Neuron (in vitro differentiated cells): ENCODE data around the gene GCLM.
"Not testable (repeated sequence)": the region's sequence is repeated elsewhere in the genome, so short reads cannot be mapped to it uniquely, and the experiment has no call there.

Source experiments
- H2AFZ ChIP-seq: one replicate; pipeline ENCODE4 v1.6.1; 2013; ENCODE audit warnings: low read depth, mild to moderate bottlenecking, inconsistent platforms, low read length, moderate library complexity
- H3K27me3 ChIP-seq: one replicate; pipeline ENCODE4 v1.6.1; 2013; ENCODE audit warnings: low read length; ENCODE audit not compliant: insufficient read depth
- H3K36me3 ChIP-seq: one replicate; pipeline ENCODE4 v1.6.1; 2013; ENCODE audit warnings: low read length; ENCODE audit not compliant: insufficient read depth
- H3K4me1 ChIP-seq: one replicate; pipeline ENCODE4 v1.6.1; 2013; ENCODE audit warnings: low read length; ENCODE audit not compliant: insufficient read depth
- H3K4me3 ChIP-seq: 2 replicates; pipeline ENCODE4 v1.5.1; 2013; ENCODE audit warnings: mild to moderate bottlenecking, low read length, moderate library complexity
- H3K9me3 ChIP-seq: one replicate; pipeline ENCODE4 v1.6.1; 2013; ENCODE audit warnings: low read length

Gene GCLM, protein sequence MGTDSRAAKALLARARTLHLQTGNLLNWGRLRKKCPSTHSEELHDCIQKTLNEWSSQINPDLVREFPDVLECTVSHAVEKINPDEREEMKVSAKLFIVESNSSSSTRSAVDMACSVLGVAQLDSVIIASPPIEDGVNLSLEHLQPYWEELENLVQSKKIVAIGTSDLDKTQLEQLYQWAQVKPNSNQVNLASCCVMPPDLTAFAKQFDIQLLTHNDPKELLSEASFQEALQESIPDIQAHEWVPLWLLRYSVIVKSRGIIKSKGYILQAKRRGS

GRCh38 chr1:93909146-93910050, at the start of gene GCLM:
Gene GCLM (minus strand): TSS chr1:93909430. CDS start chr1:93909163, 267 bp downstream.
- Histone ChIP-seq H2AFZ (peak within 1 kb of the TSS; percentile 91), H3K36me3 (no peaks in the 10 kb centered on the region), H3K4me1 (peaks cover 7% of the 10 kb centered on the region), H3K4me3 (peak within 1 kb of the TSS; percentile 55), H3K9me3 (no peaks in the 10 kb centered on the region), H3K27me3 (no peaks in the 10 kb centered on the region)

- no peak overlapping the region for H2AFZ ChIP-seq
- no peak overlapping the region for H3K4me3 ChIP-seq
- H3K4me1 ChIP-seq = no peaks in the 10 kb centered on the region
- H3K9me3 ChIP-seq = no peaks in the 10 kb centered on the region
- H3K27me3 ChIP-seq = no peaks in the 10 kb centered on the region
- no peaks in the 10 kb centered on the region for H3K36me3 ChIP-seq
Measured at GRCh38 chr1:93958726-93959100, 49.5 kb upstream of the GCLM start.

DNA sequence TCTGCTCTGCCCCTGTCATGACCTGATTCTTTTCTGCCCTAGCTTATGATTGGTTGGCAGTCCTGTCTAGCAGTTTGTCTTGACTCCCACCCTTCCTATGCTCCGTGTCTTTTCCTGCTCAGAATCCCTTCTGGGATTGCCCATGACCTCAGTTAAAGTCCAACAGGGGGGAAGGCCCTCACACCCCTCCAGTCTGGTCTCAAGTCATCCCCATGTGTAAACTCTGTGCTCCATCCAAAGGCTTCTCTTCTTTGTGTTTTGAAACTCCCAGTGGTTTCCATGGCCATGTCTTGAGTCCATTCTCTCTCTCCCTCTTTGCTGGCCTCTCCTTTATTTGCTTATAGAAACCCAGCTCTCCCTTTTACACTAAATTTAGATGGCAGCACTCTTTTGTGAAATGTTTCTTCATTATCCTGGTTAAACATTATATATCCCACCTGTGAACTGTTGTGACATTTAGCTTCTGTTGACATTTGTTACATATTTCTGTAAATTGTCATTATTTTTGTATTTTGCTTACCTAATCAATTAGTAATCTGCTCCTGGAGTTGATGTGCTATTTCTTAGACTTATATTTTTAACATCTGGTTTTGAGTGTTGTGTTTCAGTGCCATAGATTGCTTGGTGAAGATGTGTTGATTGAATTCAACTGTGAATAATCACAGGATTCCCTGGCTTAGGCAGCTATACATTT, 48.9 kb upstream of the GCLM start:
- Histone ChIP-seq H3K9me3 (no peaks in the 10 kb centered on the region), H3K27me3 (no peaks in the 10 kb centered on the region), H2AFZ (no peak overlapping the region), H3K36me3 (no peaks in the 10 kb centered on the region), H3K4me3 (no peak overlapping the region), H3K4me1 (no peaks in the 10 kb centered on the region)

DNA sequence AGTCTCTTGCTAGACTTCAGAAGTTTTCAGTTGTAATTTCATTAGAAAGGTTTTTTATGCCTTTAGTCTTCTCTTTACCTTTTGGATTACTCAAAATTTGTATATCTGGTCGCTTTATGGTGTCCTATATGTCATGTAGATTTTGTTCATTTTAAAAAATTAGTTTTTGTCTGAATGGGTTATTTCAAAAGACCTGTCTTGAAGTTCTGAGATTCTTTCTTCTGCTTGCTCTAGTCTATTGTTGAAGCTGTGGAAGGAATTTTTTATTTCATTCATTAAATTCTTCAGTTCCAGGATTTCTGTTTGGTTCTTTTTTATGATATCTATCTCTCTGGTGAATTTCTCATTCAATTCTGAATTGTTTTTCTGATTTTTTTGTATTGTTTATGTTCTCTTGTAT, 46.5 kb upstream of the GCLM start:
- Histone ChIP-seq H2AFZ (no peak overlapping the region), H3K9me3 (no peaks in the 10 kb centered on the region), H3K36me3 (no peaks in the 10 kb centered on the region), H3K4me3 (no peak overlapping the region), H3K27me3 (no peaks in the 10 kb centered on the region), H3K4me1 (no peaks in the 10 kb centered on the region)

GRCh38 chr1:93947002-93947686, 37.9 kb upstream of the GCLM start:
- H3K4me1 ChIP-seq, H3K4me3 ChIP-seq, H2AFZ ChIP-seq, H3K27me3 ChIP-seq, H3K9me3 ChIP-seq, H3K36me3 ChIP-seq: not testable (repeated sequence)

- H3K4me1 ChIP-seq = no peaks in the 10 kb centered on the region
- no peaks in the 10 kb centered on the region for H3K36me3 ChIP-seq
- H3K27me3 ChIP-seq = peaks cover 2% of the 10 kb centered on the region
- no peak overlapping the region for H3K4me3 ChIP-seq
- H3K9me3 ChIP-seq = no peaks in the 10 kb centered on the region
- no peak overlapping the region for H2AFZ ChIP-seq
Measured at GRCh38 chr1:93938461-93939145, 29.4 kb upstream of the GCLM start.

DNA sequence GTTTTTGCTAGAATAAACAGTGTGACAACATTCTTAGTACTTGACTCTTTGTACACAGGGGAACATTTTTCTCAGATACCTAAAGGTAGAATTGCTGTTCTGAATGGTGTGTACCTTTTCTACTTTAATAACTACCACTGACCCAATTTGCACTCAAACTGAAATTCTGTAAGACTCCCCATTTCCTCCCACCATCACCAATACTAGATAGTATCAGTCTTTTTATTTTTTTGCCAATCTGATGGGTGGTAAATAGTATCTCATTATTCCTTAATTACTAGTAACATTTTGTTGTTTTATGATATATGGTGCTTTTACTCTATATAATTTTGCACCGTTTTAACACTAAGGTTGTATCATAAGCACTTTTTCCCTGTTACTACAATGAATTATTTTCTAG, 28.8 kb upstream of the GCLM start:
- Histone ChIP-seq H3K4me3 (no peak overlapping the region), H3K27me3 (peaks cover 2% of the 10 kb centered on the region), H2AFZ (no peak overlapping the region), H3K9me3 (no peaks in the 10 kb centered on the region), H3K4me1 (no peaks in the 10 kb centered on the region), H3K36me3 (no peaks in the 10 kb centered on the region)

GRCh38 chr1:93925206-93925605, 16.0 kb upstream of the GCLM start:
- Histone ChIP-seq H3K4me3 (no peak overlapping the region), H3K4me1 (no peaks in the 10 kb centered on the region), H3K36me3 (no peaks in the 10 kb centered on the region), H3K9me3 (peaks cover 1% of the 10 kb centered on the region), H2AFZ (no peak overlapping the region), H3K27me3 (no peaks in the 10 kb centered on the region)

DNA sequence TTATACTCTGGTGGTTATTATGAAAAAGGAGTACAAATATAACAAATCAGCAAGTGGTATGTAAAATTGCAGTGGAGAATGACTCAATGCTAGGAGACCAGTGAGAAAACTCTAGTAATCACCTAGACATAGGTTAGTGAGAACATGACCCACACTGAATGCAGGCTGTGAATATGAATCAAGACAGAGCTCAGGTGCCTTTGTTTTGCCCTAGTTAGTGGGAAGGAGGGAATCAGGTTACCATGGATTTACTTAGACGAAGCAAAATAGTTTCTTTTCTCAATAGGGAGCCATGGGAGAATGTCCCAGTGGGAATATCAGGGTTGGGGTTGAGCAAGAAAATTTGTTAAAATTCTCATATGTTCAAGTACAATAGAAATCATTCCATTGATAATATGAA, 10.6 kb upstream of the GCLM start:
- Histone ChIP-seq H3K27me3 (no peaks in the 10 kb centered on the region), H2AFZ (no peak overlapping the region), H3K4me3 (no peak overlapping the region), H3K4me1 (no peaks in the 10 kb centered on the region), H3K36me3 (no peaks in the 10 kb centered on the region), H3K9me3 (peaks cover 2% of the 10 kb centered on the region)

GRCh38 chr1:93917302-93917701, 8.1 kb upstream of the GCLM start:
- H3K27me3 ChIP-seq = no peaks in the 10 kb centered on the region
- peaks cover 2% of the 10 kb centered on the region for H3K9me3 ChIP-seq
- no peak overlapping the region for H2AFZ ChIP-seq
- H3K4me3 ChIP-seq = no peak overlapping the region
- H3K4me1 ChIP-seq = no peaks in the 10 kb centered on the region
- no peaks in the 10 kb centered on the region for H3K36me3 ChIP-seq

DNA sequence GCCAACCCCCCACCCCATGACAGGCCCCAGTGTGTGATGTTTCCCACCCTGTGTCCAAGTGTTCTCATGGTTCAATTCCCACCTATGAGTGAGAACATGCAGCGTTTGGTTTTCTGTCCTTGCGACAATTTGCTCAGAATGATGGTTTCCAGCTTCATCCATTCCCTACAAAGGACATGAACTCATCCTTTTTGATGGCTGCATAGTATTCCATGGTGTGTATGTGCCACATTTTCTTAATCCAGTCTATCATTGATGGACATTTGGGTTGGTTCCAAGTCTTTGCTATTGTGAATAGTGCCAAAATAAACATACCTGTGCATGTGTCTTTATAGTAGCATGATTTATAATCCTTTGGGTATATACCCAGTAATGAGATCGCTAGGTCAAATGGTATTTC, 1.6 kb upstream of the GCLM start:
- not testable (repeated sequence) for H3K36me3 ChIP-seq, H3K9me3 ChIP-seq, H3K4me1 ChIP-seq, H3K4me3 ChIP-seq, H3K27me3 ChIP-seq, H2AFZ ChIP-seq

DNA sequence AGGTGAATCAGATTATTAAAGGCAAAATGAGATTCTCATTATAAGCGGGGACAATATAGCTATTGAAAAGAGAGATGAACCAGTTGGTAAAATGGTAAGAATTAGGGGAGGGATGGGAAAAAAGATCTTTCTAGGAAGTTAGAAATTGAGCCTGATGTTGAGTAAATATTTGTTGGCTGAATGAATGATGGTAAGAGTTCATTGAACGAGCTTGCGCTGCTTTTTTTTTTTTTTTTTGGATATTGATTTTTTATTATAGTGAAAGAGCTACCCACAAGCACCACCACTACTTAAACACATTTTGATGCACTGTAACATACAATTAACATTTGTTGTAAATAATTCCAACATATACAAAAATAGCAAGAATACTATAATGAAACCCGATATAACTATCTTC, 1.1 kb upstream of the GCLM start:
- no peak overlapping the region for H3K4me3 ChIP-seq
- H3K36me3 ChIP-seq = no peaks in the 10 kb centered on the region
- H3K27me3 ChIP-seq = no peaks in the 10 kb centered on the region
- no peak overlapping the region for H2AFZ ChIP-seq
- H3K4me1 ChIP-seq = peaks cover 7% of the 10 kb centered on the region
- H3K9me3 ChIP-seq = no peaks in the 10 kb centered on the region
